Keratinocyte (primary cell): ENCODE results near the gene PAPOLA. TPM values are rescaled to one million over a fixed set of nuclear protein-coding genes. Genes with fewer than 3 reads are reported as not detected.

ENCODE experiments used
- DNase-seq: peaks from one replicate; pipeline ENCODE4 v3.0.0-alpha.2; 2011; ENCODE audit warnings: low read depth, missing footprints, low spot score
- FAIRE-seq: peaks from 2 replicates; lab custom pipeline; 2011; peaks lifted over from hg19 to GRCh38; lab: Jason Lieb, UNC
- H2AFZ ChIP-seq: 2 replicates; pipeline ENCODE4 v1.6.0; 2012; ENCODE audit warnings: low read length, control low read depth, inconsistent platforms; ENCODE audit not compliant: control insufficient read depth
- H3K27ac ChIP-seq: 2 replicates; pipeline ENCODE4 v1.5.1; 2011; ENCODE audit warnings: low read length; ENCODE audit not compliant: control insufficient read depth, insufficient read depth
- H3K27me3 ChIP-seq: 3 replicates; pipeline ENCODE4 v1.6.0; 2011; ENCODE audit warnings: low read length; ENCODE audit not compliant: control insufficient read depth, insufficient read depth; ENCODE audit errors: extremely low read depth
- H3K36me3 ChIP-seq, 2 experiments: 2 replicates in 1 of 2; 3 replicates in 1 of 2; pipeline ENCODE4 v1.5.1; 2011; ENCODE audit warnings: low read length in 2 of 2, mild to moderate bottlenecking in 1 of 2; ENCODE audit not compliant: control insufficient read depth in 2 of 2, insufficient read depth in 2 of 2; ENCODE audit errors: extremely low read depth in 1 of 2
- H3K4me1 ChIP-seq: 3 replicates; pipeline ENCODE4 v1.5.1; 2011; ENCODE audit warnings: low read length; ENCODE audit not compliant: control insufficient read depth, insufficient read depth; ENCODE audit errors: extremely low read depth
- H3K4me2 ChIP-seq: 3 replicates; pipeline ENCODE4 v1.6.0; 2011; ENCODE audit warnings: low read depth, low read length; ENCODE audit not compliant: control insufficient read depth, insufficient read depth; ENCODE audit errors: extremely low read depth
- H3K4me3 ChIP-seq, 3 experiments: fragments of 200-600 bp in 1 of 3; sonication (generic) in 1 of 3; 2 replicates in 2 of 3; 3 replicates in 1 of 3; pipeline ENCODE4 v1.5.1; 2011 to 2016; ENCODE audit warnings: low read length in 3 of 3, mild to moderate bottlenecking in 3 of 3, control low read depth in 2 of 3, inconsistent platforms in 1 of 3, low read depth in 1 of 3, mixed read lengths in 1 of 3, mixed run types in 1 of 3, moderate library complexity in 1 of 3; ENCODE audit not compliant: control insufficient read depth in 2 of 3, insufficient read depth in 2 of 3; ENCODE audit errors: extremely low read depth in 1 of 3
- H3K79me2 ChIP-seq: 2 replicates; pipeline ENCODE4 v1.6.0; 2012; ENCODE audit warnings: low read length; ENCODE audit not compliant: control insufficient read depth, insufficient read depth
- H3K9ac ChIP-seq: 3 replicates; pipeline ENCODE4 v1.6.0; 2011; ENCODE audit warnings: low read length; ENCODE audit not compliant: control insufficient read depth, insufficient read depth; ENCODE audit errors: extremely low read depth
- H3K9me1 ChIP-seq: 3 replicates; pipeline ENCODE4 v1.6.0; 2011; ENCODE audit warnings: low read length; ENCODE audit not compliant: control insufficient read depth, insufficient read depth; ENCODE audit errors: extremely low read depth
- H3K9me3 ChIP-seq: 2 replicates; pipeline ENCODE4 v1.5.1; 2012; ENCODE audit warnings: low read depth, low read length; ENCODE audit not compliant: control insufficient read depth
- H4K20me1 ChIP-seq: 3 replicates; pipeline ENCODE4 v1.6.0; 2011; ENCODE audit warnings: low read length; ENCODE audit not compliant: control insufficient read depth, insufficient read depth; ENCODE audit errors: extremely low read depth
- CTCF ChIP-seq, 3 experiments: IDR thresholded peaks in 1 of 3; conservative IDR thresholded peaks in 1 of 3; optimal IDR thresholded peaks in 1 of 3; 2 replicates in 2 of 3; 3 replicates in 1 of 3; pipeline versions ENCODE3 to v1.5.1; 2011; ENCODE audit warnings: low read length in 3 of 3, mild to moderate bottlenecking in 3 of 3, moderate library complexity in 2 of 3, control low read depth in 1 of 3, inconsistent platforms in 1 of 3; ENCODE audit not compliant: insufficient read depth in 2 of 3; ENCODE audit errors: extremely low read depth in 1 of 3
- EZH2 ChIP-seq: IDR thresholded peaks from one replicate; pipeline ENCODE4 v1.6.1; 2012; ENCODE audit warnings: inconsistent platforms, mild to moderate bottlenecking, low read length, moderate library complexity
- dilution Hi-C: fragments of 300-500 bp; cut with MboI; formaldehyde crosslinking; loops from one replicate; pipeline ENCODE4 v1.7.0; 2020; ENCODE audit warnings: low sequenced_read_pairs; ENCODE audit not compliant: extremely low pct_ligation_motif_present
- polyA plus RNA-seq, 5 experiments: library from polyadenylated mRNA; depleted of rRNA in 3 of 5; stranded (reverse) in 3 of 5; stranded (forward) in 1 of 5; unstranded in 1 of 5; fragments of >200 nt; gene quantifications; 1 replicate in 1 of 5; 2 replicates in 3 of 5; 3 replicates in 1 of 5; pipeline versions ENCODE4 v1.2.1 to v1.2.3, GENCODE V29; 2011 to 2012; ENCODE audit warnings: missing spikeins in 2 of 5, low read depth in 1 of 5, low replicate concordance in 1 of 5

The PAPOLA gene
- polyA plus RNA-seq, 1 donor (not counting 4 experiments of a cell fraction or from before 2014, with no cell fraction given) = 154 TPM

GRCh38 chr14:96579855-96580254, 77.7 kb downstream of the PAPOLA start:
- no peak overlapping the region for H3K4me2 ChIP-seq
- H4K20me1 ChIP-seq = no peaks in the 10 kb centered on the region
- no peak overlapping the region for H3K9ac ChIP-seq
- no peaks in the 10 kb centered on the region for H3K9me1 ChIP-seq
- no peaks in the 10 kb centered on the region for H3K79me2 ChIP-seq
- no peaks in the 10 kb centered on the region for H3K27me3 ChIP-seq
- peaks cover under 1% of the 10 kb centered on the region for H3K4me1 ChIP-seq
- no peak overlapping the region for H2AFZ ChIP-seq
- no peak overlapping the region for H3K4me3 ChIP-seq
- TF ChIP-seq CTCF (optimal IDR thresholded peaks at IDR 0.05 in 1 of 3, IDR thresholded peaks at IDR 0.05 in 1 of 3, conservative IDR thresholded peaks at IDR 0.05 in 1 of 3; ENCODE audit: extremely low read depth in 1 of 3, insufficient read depth in 2 of 3, low read length in 3 of 3) (no peak), EZH2 (no peak)
- no peaks in the 10 kb centered on the region for H3K9me3 ChIP-seq
- dilution Hi-C loops = no loop called here
- no peak overlapping the region for H3K27ac ChIP-seq
- FAIRE-seq = no peak
- H3K36me3 ChIP-seq = no peaks in the 10 kb centered on the region
- DNase-seq = no peak

- no peak overlapping the region for H3K4me2 ChIP-seq
- H2AFZ ChIP-seq = no peak overlapping the region
- no peaks in the 10 kb centered on the region for H3K36me3 ChIP-seq
- no peaks in the 10 kb centered on the region for H3K9me3 ChIP-seq
- no peak for TF ChIP-seq CTCF (optimal IDR thresholded peaks at IDR 0.05 in 1 of 3, IDR thresholded peaks at IDR 0.05 in 1 of 3, conservative IDR thresholded peaks at IDR 0.05 in 1 of 3; ENCODE audit: extremely low read depth in 1 of 3, insufficient read depth in 2 of 3, low read length in 3 of 3)
- TF ChIP-seq EZH2 = no peak
- no peak overlapping the region for H3K27ac ChIP-seq
- dilution Hi-C loops = no loop called here
- H3K27me3 ChIP-seq = no peaks in the 10 kb centered on the region
- FAIRE-seq = no peak
- no peak overlapping the region for H3K9ac ChIP-seq
- H4K20me1 ChIP-seq = no peaks in the 10 kb centered on the region
- no peaks in the 10 kb centered on the region for H3K9me1 ChIP-seq
- no peak for DNase-seq
- H3K4me3 ChIP-seq = no peak overlapping the region
- H3K4me1 ChIP-seq = no peaks in the 10 kb centered on the region
- no peaks in the 10 kb centered on the region for H3K79me2 ChIP-seq
These were observed 78.4 kb downstream of the PAPOLA start for GRCh38 chr14:96580566-96580965.
